Measurements from ENCODE around the gene PRKCE.

Gene PRKCE

DNA sequence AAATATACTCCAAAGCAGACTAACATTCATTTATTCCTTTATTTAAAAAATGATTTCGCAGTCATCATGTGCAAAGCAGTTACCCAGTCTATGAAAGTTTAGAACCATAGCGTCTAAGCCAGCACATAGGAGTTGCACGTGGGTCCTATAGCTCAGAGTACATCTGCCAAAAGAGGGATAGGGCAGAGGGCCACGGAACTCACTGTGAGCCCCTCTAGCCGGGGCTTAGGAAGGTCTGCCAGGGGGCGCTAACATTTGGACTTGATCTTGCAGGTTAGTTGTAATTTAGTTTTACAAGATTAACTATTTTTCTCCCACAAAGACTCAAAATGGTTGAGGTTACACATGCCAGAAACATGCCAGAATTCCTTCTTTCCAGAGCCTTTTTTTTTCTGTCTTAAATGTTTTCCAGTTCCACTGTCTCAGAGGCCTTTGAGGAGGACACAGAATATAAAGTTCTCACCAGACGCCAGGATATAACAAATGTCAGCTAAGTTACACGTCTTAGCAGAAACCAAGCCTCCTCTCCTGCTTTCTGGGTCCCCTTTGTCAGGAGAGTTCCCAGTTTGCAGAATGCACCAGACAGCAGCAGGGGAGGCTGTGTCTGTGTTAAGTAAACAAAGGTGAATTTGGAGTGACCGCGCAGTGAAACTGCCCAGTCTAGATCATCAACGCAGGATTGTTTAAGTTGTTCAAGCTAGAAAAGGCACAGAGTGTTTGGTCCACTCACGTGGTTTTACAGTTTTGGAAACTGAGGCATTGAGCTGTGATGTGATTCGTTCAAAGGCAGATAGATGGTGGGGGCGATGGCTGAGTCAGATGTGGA, 292.0 kb downstream of the PRKCE start:
- H3K4me3 Mint-ChIP-seq, result no peak overlapping the region
- H3K4me1 Mint-ChIP-seq, result no peaks in the 10 kb centered on the region
- no peaks in the 10 kb centered on the region for H3K9me3 Mint-ChIP-seq
- no peak overlapping the region for H3K27ac Mint-ChIP-seq
- no peaks in the 10 kb centered on the region for H3K27me3 Mint-ChIP-seq
- DNase-seq (no peak), ATAC-seq (no peak)

GRCh38 chr2:45944074-45944473, 292.6 kb downstream of the PRKCE start:
- ATAC-seq (no peak), DNase-seq (no peak)
- Mint-ChIP-seq H3K4me3 (no peak overlapping the region), H3K27ac (no peak overlapping the region), H3K9me3 (no peaks in the 10 kb centered on the region), H3K4me1 (no peaks in the 10 kb centered on the region), H3K27me3 (no peaks in the 10 kb centered on the region)

GRCh38 chr2:45945302-45945717, 293.8 kb downstream of the PRKCE start:
- no peak overlapping the region for H3K4me3 Mint-ChIP-seq
- no peak for ATAC-seq
- no peak for DNase-seq
- no peaks in the 10 kb centered on the region for H3K4me1 Mint-ChIP-seq
- H3K9me3 Mint-ChIP-seq, result no peaks in the 10 kb centered on the region
- H3K27ac Mint-ChIP-seq, result no peak overlapping the region
- H3K27me3 Mint-ChIP-seq, result no peaks in the 10 kb centered on the region

DNA sequence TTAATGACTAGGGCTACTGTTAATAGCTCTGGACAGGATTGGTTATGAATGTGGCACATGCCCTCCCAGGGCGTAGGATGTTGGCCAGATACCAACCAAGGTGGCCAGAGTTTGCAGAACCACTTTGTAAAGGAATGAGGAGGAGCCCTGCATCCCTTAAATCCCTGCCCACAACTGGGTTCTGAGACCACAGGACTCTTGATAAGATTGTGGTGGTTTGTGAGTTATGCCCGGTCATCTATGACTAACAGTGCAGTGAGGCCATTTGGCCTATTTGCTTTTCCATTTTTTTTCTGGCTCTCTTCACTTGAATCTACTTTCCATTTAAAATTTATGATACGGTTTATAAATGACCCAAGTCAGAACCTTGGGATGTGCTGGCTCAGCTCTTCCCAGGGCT, 294.5 kb downstream of the PRKCE start:
- DNase-seq (no peak), ATAC-seq (no peak)
- peaks cover under 1% of the 10 kb centered on the region for H3K4me1 Mint-ChIP-seq
- no peak overlapping the region for H3K27ac Mint-ChIP-seq
- no peaks in the 10 kb centered on the region for H3K27me3 Mint-ChIP-seq
- H3K9me3 Mint-ChIP-seq, result no peaks in the 10 kb centered on the region
- no peak overlapping the region for H3K4me3 Mint-ChIP-seq

GRCh38 chr2:45950606-45951005, 299.1 kb downstream of the PRKCE start:
- Mint-ChIP-seq H3K4me3 (no peak overlapping the region), H3K27ac (no peak overlapping the region), H3K4me1 (peaks cover 8% of the 10 kb centered on the region), H3K27me3 (no peaks in the 10 kb centered on the region), H3K9me3 (no peaks in the 10 kb centered on the region)
- ATAC-seq, result no peak
- DNase-seq, result no peak

DNA sequence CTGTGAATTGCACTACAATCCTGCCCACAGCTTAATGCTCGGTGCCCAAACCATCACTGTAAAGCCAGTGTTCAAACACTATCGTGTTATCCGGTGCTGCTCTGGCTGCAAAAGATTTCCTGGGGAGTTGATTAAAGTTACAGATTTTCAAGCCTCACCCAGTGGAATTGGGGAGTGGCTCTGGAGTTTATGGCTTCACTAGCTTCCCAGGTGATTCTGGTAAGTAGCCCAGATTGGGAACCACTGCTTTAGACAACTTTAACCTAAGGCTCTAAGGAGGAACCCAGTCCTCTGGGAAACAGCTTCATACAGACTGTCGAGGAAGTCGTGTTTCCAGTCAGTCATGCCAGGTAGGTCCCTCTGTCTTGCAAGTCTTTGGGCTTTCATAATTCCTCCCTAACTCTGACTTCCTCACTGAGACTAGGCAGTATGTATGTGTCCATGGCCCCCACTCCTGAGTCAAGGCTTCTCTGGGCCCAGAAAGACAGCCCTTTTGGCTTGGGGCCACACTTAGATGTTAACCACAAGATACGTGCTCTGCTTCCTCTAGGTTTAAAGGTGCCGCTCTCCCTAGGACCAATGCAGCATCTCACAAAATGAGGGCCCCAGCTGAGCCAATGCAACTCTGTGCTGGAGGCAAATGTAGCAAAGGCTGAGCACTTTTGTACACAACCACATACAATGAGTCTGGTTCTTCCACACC, 299.7 kb downstream of the PRKCE start:
- peaks cover 8% of the 10 kb centered on the region for H3K4me1 Mint-ChIP-seq
- H3K27ac Mint-ChIP-seq, result no peak overlapping the region
- no peak overlapping the region for H3K4me3 Mint-ChIP-seq
- no peaks in the 10 kb centered on the region for H3K27me3 Mint-ChIP-seq
- H3K9me3 Mint-ChIP-seq, result no peaks in the 10 kb centered on the region
- no peak for DNase-seq
- ATAC-seq, result no peak

DNA sequence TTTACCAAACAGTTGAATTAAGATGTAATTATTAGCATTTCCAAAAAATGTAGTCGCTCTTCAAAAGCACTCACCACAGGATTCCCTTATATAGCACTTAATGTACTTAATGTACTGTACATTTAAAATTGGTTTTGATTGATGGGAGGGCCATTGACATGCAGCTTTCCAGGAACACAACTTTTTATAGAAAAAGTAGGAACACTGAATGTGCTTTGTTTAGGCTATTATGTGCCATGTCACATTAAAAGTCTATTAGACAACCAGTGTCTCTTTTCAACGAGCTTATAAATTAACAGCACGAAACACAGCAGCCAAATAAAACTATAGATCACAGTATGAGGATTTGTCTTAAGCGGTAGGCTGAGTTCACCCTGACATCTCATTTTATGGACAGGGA, 301.1 kb downstream of the PRKCE start:
- Mint-ChIP-seq H3K27ac (no peak overlapping the region), H3K27me3 (no peaks in the 10 kb centered on the region), H3K4me1 (peaks cover 8% of the 10 kb centered on the region), H3K9me3 (no peaks in the 10 kb centered on the region), H3K4me3 (no peak overlapping the region)
- DNase-seq, result no peak
- ATAC-seq, result no peak

DNA sequence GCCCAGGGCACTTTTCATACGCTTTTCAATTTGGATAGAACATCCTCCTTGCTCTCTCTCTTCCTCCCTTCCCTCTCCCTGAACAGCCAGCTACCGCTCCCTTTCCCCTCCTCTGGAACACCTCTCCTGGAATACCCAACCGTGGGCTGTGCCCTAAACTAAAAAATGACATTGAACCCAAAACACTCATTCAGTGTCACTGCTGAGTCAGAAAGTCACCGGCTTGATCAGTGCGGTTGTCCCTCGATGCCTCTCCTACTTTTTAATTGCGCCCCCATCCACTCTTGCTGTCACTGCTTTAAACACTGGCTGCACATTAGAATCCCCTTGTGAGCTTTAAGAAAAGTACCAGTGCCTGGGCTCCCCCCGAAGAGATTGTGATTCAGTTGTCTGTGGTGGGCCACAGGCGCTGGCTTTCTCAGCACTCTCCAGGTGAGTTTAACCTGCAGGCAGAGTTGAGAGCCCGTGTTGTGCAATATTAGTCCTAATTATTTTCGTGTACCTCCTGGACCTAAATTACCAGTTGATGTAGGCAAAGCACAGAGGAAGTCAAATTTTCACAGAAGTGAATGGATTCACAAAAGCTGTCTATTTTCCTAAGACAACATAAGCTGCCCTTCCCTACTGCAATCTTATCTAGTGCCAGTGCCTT, 302.0 kb downstream of the PRKCE start:
- H3K4me1 Mint-ChIP-seq, result peaks cover 8% of the 10 kb centered on the region
- no peaks in the 10 kb centered on the region for H3K9me3 Mint-ChIP-seq
- ATAC-seq (no peak), DNase-seq (no peak)
- no peak overlapping the region for H3K27ac Mint-ChIP-seq
- H3K27me3 Mint-ChIP-seq, result no peaks in the 10 kb centered on the region
- no peak overlapping the region for H3K4me3 Mint-ChIP-seq

- DNase-seq, result no peak
- Mint-ChIP-seq H3K9me3 (no peaks in the 10 kb centered on the region), H3K27me3 (no peaks in the 10 kb centered on the region), H3K27ac (no peak overlapping the region), H3K4me3 (no peak overlapping the region), H3K4me1 (peaks cover 8% of the 10 kb centered on the region)
- ATAC-seq, result no peak
Observed at GRCh38 chr2:45954233-45954850, 302.9 kb downstream of the PRKCE start.

GRCh38 chr2:45957533-45958227, 306.2 kb downstream of the PRKCE start:
- DNase-seq, result no peak
- no peak overlapping the region for H3K4me3 Mint-ChIP-seq
- ATAC-seq, result no peak
- no peak overlapping the region for H3K27ac Mint-ChIP-seq
- H3K27me3 Mint-ChIP-seq, result no peaks in the 10 kb centered on the region
- no peaks in the 10 kb centered on the region for H3K9me3 Mint-ChIP-seq
- H3K4me1 Mint-ChIP-seq, result no peaks in the 10 kb centered on the region

- no peak for ATAC-seq
- no peak for DNase-seq
- H3K4me3 Mint-ChIP-seq, result no peak overlapping the region
- peaks cover 10% of the 10 kb centered on the region for H3K4me1 Mint-ChIP-seq
- H3K27ac Mint-ChIP-seq, result peak overlapping the region in 1 of 2 donors; percentile 12
- no peaks in the 10 kb centered on the region for H3K27me3 Mint-ChIP-seq
- H3K9me3 Mint-ChIP-seq, result no peaks in the 10 kb centered on the region
Observed at GRCh38 chr2:45960057-45960863, 308.8 kb downstream of the PRKCE start.

- no peak overlapping the region for H3K27ac Mint-ChIP-seq
- no peaks in the 10 kb centered on the region for H3K9me3 Mint-ChIP-seq
- H3K4me3 Mint-ChIP-seq, result no peak overlapping the region
- peaks cover 10% of the 10 kb centered on the region for H3K4me1 Mint-ChIP-seq
- no peak for DNase-seq
- no peak for ATAC-seq
- H3K27me3 Mint-ChIP-seq, result no peaks in the 10 kb centered on the region
Observed at GRCh38 chr2:45962177-45962921, 310.9 kb downstream of the PRKCE start.

- Mint-ChIP-seq H3K27ac (no peak overlapping the region), H3K4me1 (peaks cover 10% of the 10 kb centered on the region), H3K4me3 (no peak overlapping the region), H3K27me3 (no peaks in the 10 kb centered on the region), H3K9me3 (no peaks in the 10 kb centered on the region)
- no peak for ATAC-seq
- DNase-seq, result no peak
Observed at GRCh38 chr2:45963816-45964215, 312.3 kb downstream of the PRKCE start.

- no peaks in the 10 kb centered on the region for H3K9me3 Mint-ChIP-seq
- no peaks in the 10 kb centered on the region for H3K27me3 Mint-ChIP-seq
- H3K4me1 Mint-ChIP-seq, result peaks cover 10% of the 10 kb centered on the region
- ATAC-seq (no peak), DNase-seq (no peak)
- no peak overlapping the region for H3K27ac Mint-ChIP-seq
- H3K4me3 Mint-ChIP-seq, result no peak overlapping the region
Observed at GRCh38 chr2:45964223-45964841, 312.9 kb downstream of the PRKCE start.
